Lower lobe of right lung (tissue), 2 donors: Measurements from ENCODE around the gene AGPAT1. TPM values are rescaled to one million over a fixed set of nuclear protein-coding genes. Genes with fewer than 3 reads are reported as not detected.

Experiments
- ATAC-seq, 2 donors: fragments of 200-7000 bp; cut with Tn5 transposase; one replicate each; pipeline ENCODE4 v1.9.1; 2020 to 2022; ENCODE audit warnings: mild to moderate bottlenecking in 2 of 2, moderate library complexity in 2 of 2
- DNase-seq: peaks from one replicate; pipeline ENCODE4 v3.0.0-alpha.2; 2020
- H3K27ac ChIP-seq: fragments of 200-600 bp; one replicate; pipeline ENCODE4 v1.8.0; 2022
- H3K27me3 ChIP-seq: fragments of 200-600 bp; one replicate; pipeline ENCODE4 v1.8.0; 2022; ENCODE audit warnings: low read depth
- H3K36me3 ChIP-seq: fragments of 200-600 bp; one replicate; pipeline ENCODE4 v1.8.0; 2022; ENCODE audit warnings: mild to moderate bottlenecking
- H3K4me1 ChIP-seq: fragments of 200-600 bp; one replicate; pipeline ENCODE4 v1.8.0; 2022
- H3K4me3 ChIP-seq: fragments of 200-600 bp; one replicate; pipeline ENCODE4 v1.8.0; 2022; ENCODE audit warnings: mild to moderate bottlenecking
- H3K9me3 ChIP-seq: fragments of 200-600 bp; one replicate; pipeline ENCODE4 v1.8.0; 2022
- CTCF ChIP-seq: fragments of 200-600 bp; IDR thresholded peaks from one replicate; pipeline ENCODE4 v1.8.0; 2022; ENCODE audit warnings: antibody characterized with exemption, mild to moderate bottlenecking
- intact Hi-C: fragments of 100-400 bp; cut with DNase I; formaldehyde crosslinking; loops from one replicate; pipeline ENCODE4 v1.11.0; 2022
- total RNA-seq: library from RNA; stranded (reverse); fragmentation: NEBNext Ultra II Directional; extraction: Animal tissue kit (Norgen Biotek cat#: 25700); gene quantifications from one replicate; pipeline ENCODE4 v1.2.1, GENCODE V29; 2021
- donor health status: DM: no; HTN: yes; CAD: no; lungs with severe emphysema.

Gene AGPAT1
- total RNA-seq, 1 donor from 2014 or later: 51.2 TPM

- H3K4me1 ChIP-seq: no peaks in the 10 kb centered on the region
- TF ChIP-seq CTCF: no peak
- ATAC-seq (no peak), DNase-seq (no peak)
- no peaks in the 10 kb centered on the region for H3K36me3 ChIP-seq
- peaks cover 5% of the 10 kb centered on the region for H3K27me3 ChIP-seq
- no peak overlapping the region for H3K27ac ChIP-seq
- no peak overlapping the region for H3K4me3 ChIP-seq
- H3K9me3 ChIP-seq: no peaks in the 10 kb centered on the region
- intact Hi-C loops: no loop called here
Measured at GRCh38 chr6:32140420-32141046, 35.4 kb downstream of the AGPAT1 start.

GRCh38 chr6:32139590-32139989, 36.3 kb downstream of the AGPAT1 start:
- no peak for TF ChIP-seq CTCF
- no peak for ATAC-seq
- no peaks in the 10 kb centered on the region for H3K9me3 ChIP-seq
- H3K4me1 ChIP-seq: no peaks in the 10 kb centered on the region
- no peak for DNase-seq
- H3K27ac ChIP-seq: no peak overlapping the region
- no peak overlapping the region for H3K4me3 ChIP-seq
- peaks cover 5% of the 10 kb centered on the region for H3K27me3 ChIP-seq
- no peaks in the 10 kb centered on the region for H3K36me3 ChIP-seq
- intact Hi-C loops: no loop called here

GRCh38 chr6:32137454-32137853, 38.4 kb downstream of the AGPAT1 start:
- peaks cover 5% of the 10 kb centered on the region for H3K27me3 ChIP-seq
- intact Hi-C loops: no loop called here
- no peak overlapping the region for H3K27ac ChIP-seq
- no peak for TF ChIP-seq CTCF
- H3K4me3 ChIP-seq: no peak overlapping the region
- H3K9me3 ChIP-seq: no peaks in the 10 kb centered on the region
- DNase-seq (no peak), ATAC-seq (no peak)
- H3K4me1 ChIP-seq: no peaks in the 10 kb centered on the region
- no peaks in the 10 kb centered on the region for H3K36me3 ChIP-seq

- no peak overlapping the region for H3K27ac ChIP-seq
- no peak for ATAC-seq
- no peaks in the 10 kb centered on the region for H3K27me3 ChIP-seq
- no peak overlapping the region for H3K4me3 ChIP-seq
- no peak for TF ChIP-seq CTCF
- intact Hi-C loops: no loop called here
- no peaks in the 10 kb centered on the region for H3K36me3 ChIP-seq
- no peaks in the 10 kb centered on the region for H3K9me3 ChIP-seq
- H3K4me1 ChIP-seq: peaks cover 9% of the 10 kb centered on the region
- no peak for DNase-seq
Measured at GRCh38 chr6:32133786-32134185, 42.1 kb downstream of the AGPAT1 start.

- no peak for TF ChIP-seq CTCF
- no peak overlapping the region for H3K27ac ChIP-seq
- DNase-seq: no peak
- no peak overlapping the region for H3K4me3 ChIP-seq
- peaks cover 19% of the 10 kb centered on the region for H3K4me1 ChIP-seq
- no peaks in the 10 kb centered on the region for H3K27me3 ChIP-seq
- H3K9me3 ChIP-seq: no peaks in the 10 kb centered on the region
- no peak for ATAC-seq
- H3K36me3 ChIP-seq: no peaks in the 10 kb centered on the region
- intact Hi-C loops: no loop called here
Measured at GRCh38 chr6:32132110-32132509, 43.8 kb downstream of the AGPAT1 start.
